ENCODE results near the gene ZKSCAN2. TPM values are rescaled to one million over a fixed set of nuclear protein-coding genes. Genes with fewer than 3 reads are reported as not detected.

Gene ZKSCAN2
- total RNA-seq, 2 donors from 2014 or later = 1.8 to 4.0 TPM

DNA sequence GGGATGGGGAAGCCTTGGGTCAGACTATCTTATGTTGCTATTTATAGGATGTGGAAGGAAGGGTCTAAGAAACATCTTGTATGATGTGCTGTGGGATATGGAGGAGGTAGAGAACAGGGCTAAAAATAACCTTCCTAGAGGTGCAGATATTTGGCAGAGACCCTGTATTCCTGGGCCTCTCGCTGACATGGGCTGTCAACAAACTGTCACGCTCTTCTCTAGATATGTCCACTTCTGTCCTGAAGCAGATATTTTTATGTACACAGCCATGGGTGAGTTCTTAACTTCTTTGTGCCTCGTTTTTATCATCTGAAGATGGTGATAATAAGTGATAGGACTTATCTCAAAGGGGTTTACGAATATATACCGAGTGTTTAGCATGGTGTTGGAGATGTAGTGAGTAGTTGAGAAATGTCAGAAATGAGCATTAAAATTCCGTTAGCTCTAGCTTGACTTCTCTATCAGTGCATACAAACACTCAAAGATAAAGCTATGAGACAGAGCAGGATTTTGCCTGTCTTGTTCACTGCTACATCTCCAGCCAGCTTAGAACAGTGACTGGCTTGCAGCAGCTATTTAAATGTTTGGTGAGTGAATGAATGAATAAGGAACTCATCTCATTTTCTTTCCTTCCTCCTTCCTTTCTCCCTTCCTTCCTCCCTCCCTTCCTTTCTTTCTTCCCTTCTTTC lies 43.8 kb downstream of the ZKSCAN2 start:
- H3K4me3 ChIP-seq = no peak overlapping the region
- DNase-seq (no peak), ATAC-seq (no peak)
- TF ChIP-seq, protein P1, sequence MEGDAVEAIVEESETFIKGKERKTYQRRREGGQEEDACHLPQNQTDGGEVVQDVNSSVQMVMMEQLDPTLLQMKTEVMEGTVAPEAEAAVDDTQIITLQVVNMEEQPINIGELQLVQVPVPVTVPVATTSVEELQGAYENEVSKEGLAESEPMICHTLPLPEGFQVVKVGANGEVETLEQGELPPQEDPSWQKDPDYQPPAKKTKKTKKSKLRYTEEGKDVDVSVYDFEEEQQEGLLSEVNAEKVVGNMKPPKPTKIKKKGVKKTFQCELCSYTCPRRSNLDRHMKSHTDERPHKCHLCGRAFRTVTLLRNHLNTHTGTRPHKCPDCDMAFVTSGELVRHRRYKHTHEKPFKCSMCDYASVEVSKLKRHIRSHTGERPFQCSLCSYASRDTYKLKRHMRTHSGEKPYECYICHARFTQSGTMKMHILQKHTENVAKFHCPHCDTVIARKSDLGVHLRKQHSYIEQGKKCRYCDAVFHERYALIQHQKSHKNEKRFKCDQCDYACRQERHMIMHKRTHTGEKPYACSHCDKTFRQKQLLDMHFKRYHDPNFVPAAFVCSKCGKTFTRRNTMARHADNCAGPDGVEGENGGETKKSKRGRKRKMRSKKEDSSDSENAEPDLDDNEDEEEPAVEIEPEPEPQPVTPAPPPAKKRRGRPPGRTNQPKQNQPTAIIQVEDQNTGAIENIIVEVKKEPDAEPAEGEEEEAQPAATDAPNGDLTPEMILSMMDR (IDR thresholded peaks at IDR 0.05) = no peak
- no peak for TF ChIP-seq POLR2A (IDR thresholded peaks at IDR 0.05)
- intact Hi-C loops (cut with DNase I) = no loop called here
- WGBS, 2 donors = 28 to 34% methylated on average over 6 of the region's 6 CpGs
- no peak overlapping the region for H3K27ac ChIP-seq
- H3K4me1 ChIP-seq = peaks cover 24% of the 10 kb centered on the region
- H3K36me3 ChIP-seq (replicated peaks in 1 of 2; ENCODE audit: insufficient read depth in 1 of 2, low read depth in 2 of 2) = no peaks in the 10 kb centered on the region
- no peaks in the 10 kb centered on the region for H3K9me3 ChIP-seq
- no peaks in the 10 kb centered on the region for H3K27me3 ChIP-seq

DNA sequence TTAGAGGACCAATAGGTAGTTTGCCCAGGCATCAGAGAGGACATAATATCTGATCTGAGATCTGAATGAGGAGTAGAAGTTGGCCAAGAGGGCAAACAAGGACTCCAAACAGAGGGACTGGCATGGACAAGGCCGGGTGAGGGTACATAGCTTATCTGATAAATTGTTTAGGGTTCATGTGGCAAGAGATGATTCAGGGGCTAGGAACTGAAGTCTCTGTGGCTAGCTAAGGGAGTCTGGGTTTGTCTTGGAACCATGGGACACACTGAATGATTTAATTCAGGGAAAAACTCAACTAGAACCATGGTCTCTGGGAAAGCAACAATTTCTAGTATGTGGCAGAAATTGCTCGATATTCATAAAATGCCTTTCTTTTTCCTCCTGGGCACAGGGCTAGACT lies 45.0 kb downstream of the ZKSCAN2 start:
- Histone ChIP-seq H3K36me3 (replicated peaks in 1 of 2; ENCODE audit: insufficient read depth in 1 of 2, low read depth in 2 of 2) (no peaks in the 10 kb centered on the region), H3K27ac (no peak overlapping the region), H3K9me3 (no peaks in the 10 kb centered on the region), H3K4me3 (no peak overlapping the region), H3K27me3 (no peaks in the 10 kb centered on the region), H3K4me1 (peaks cover 24% of the 10 kb centered on the region)
- TF ChIP-seq POLR2A (IDR thresholded peaks at IDR 0.05) = no peak
- TF ChIP-seq, protein P1 (IDR thresholded peaks at IDR 0.05) = no peak
- ATAC-seq (no peak), DNase-seq (no peak)
- WGBS, 2 donors = 70 to 73% methylated on average over 2 of the region's 2 CpGs
- intact Hi-C loops (cut with DNase I) = no loop called here

DNA sequence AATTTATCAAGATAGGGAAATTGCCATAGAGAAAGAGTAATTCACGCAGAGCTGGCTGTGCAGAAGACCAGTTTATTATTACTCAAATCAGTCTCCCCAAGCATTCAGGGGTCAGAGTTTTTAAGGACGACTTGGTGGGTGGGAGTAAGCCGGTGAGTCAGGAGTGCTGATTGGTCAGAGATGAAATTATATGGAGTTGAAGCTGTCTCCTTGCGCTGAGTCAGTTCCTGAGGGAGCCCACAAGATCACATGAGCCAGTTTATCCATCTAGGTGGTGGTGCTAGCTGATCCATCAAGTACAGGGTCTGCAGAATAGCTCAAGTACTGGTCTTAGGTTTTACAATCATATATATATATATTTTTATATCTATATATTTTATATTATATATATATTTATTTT lies 46.9 kb downstream of the ZKSCAN2 start:
- no peaks in the 10 kb centered on the region for H3K27me3 ChIP-seq
- no peak overlapping the region for H3K4me3 ChIP-seq
- DNase-seq = no peak
- 8% methylated on average over 4 of the region's 4 CpGs for WGBS, 2 donors
- TF ChIP-seq, protein P1 (IDR thresholded peaks at IDR 0.05) = no peak
- TF ChIP-seq POLR2A (IDR thresholded peaks at IDR 0.05) = no peak
- ATAC-seq = no peak
- intact Hi-C loops (cut with DNase I) = no loop called here
- H3K9me3 ChIP-seq = no peaks in the 10 kb centered on the region
- H3K36me3 ChIP-seq (replicated peaks in 1 of 2; ENCODE audit: insufficient read depth in 1 of 2, low read depth in 2 of 2) = no peaks in the 10 kb centered on the region
- H3K27ac ChIP-seq = no peak overlapping the region
- peaks cover 18% of the 10 kb centered on the region for H3K4me1 ChIP-seq

DNA sequence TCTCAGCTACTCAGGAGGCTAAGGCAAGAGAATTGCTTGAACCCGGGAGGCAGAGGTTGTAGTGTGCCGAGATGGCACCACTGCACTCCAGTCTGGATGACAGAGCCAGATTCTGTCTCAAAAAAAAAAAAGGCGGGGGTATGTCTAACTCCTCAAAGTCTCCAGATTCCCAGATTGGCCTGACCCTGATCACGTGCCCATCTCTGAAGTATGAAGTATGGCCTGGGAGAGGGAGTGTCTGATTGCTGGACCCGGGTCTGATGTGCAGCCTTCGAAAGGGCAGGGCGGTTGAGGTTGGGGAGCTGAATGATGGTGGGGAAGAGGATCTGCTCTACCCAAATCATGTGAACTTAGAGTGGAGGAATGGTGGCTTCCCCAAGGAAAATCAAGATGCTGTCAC lies 58.2 kb downstream of the ZKSCAN2 start:
- no peak for DNase-seq

More for the DNA sequence above, 58.2 kb downstream of the ZKSCAN2 start:
- Histone ChIP-seq H3K27ac (no peak overlapping the region), H3K4me1 (no peaks in the 10 kb centered on the region), H3K4me3 (no peak overlapping the region), H3K27me3 (no peaks in the 10 kb centered on the region), H3K9me3 (no peaks in the 10 kb centered on the region), H3K36me3 (replicated peaks in 1 of 2; ENCODE audit: insufficient read depth in 1 of 2, low read depth in 2 of 2) (no peaks in the 10 kb centered on the region)
- ATAC-seq = no peak
- intact Hi-C loops (cut with DNase I) = no loop called here
- TF ChIP-seq, protein P1 (IDR thresholded peaks at IDR 0.05) = no peak
- no peak for TF ChIP-seq POLR2A (IDR thresholded peaks at IDR 0.05)
- WGBS, 2 donors = 94% methylated on average over 7 of the region's 7 CpGs

All from body of pancreas (tissue), 4 donors.